Measurements from ENCODE around the gene ADAM12. TPM values are rescaled to one million over a fixed set of nuclear protein-coding genes. Genes with fewer than 3 reads are reported as not detected.

ADAM12 gene
- total RNA-seq, 1 experiment from 2014 or later = not detected

DNA sequence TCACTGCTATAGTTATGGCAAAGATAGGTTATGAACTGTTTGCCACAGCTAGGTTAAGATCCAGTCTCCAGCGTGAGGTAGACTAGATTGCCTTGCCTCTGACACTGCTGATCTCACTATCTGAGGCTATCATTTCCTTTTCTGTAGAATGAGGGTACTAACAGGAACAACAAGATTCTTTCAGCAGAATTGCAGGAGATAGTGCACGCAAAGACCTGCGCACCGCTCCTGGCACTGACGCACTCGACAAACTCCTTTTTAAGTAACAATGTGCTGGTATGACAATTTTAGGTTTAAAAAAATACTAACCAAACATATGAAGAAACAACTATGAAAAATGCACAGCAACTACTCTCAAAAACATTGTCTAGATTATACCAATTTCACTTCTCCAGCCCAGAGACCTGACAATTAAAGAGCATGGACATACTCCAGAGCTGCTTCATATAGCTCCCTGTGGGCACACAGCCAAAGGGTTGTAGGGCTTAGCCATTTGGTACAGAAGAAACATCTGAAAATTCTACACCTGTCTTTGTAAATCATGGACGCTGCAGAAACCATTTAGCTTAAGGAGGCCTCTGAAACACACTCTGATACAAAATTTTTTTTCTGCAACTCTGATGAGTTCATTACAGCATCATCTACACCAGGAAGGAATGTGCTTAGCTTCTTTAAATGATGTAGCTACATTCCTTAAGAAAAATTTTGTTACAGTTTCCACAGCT lies 7.8 kb downstream of the ADAM12 start:
- POLR2A ChIA-PET = no interaction called here
- H3K9me2 ChIP-seq (ENCODE audit: insufficient read depth) = no peaks in the 10 kb centered on the region
- intact Hi-C loops (cut with micrococcal nuclease) = no loop called here
- DNase-seq (ENCODE audit: low read depth, low spot score) (no peak), ATAC-seq (no peak)
- TF ChIP-seq CBX3 (IDR thresholded peaks at IDR 0.05; ENCODE audit: low read depth) (no peak), ZNF274 (IDR thresholded peaks at IDR 0.05; ENCODE audit: low read depth, low read length) (no peak), MAX (IDR thresholded peaks at IDR 0.05) (no peak), JUND (IDR thresholded peaks at IDR 0.05) (no peak), EZH2phosphoT487 (IDR thresholded peaks at IDR 0.05; ENCODE audit: borderline replicate concordance) (no peak), POLR2AphosphoS5 (IDR thresholded peaks at IDR 0.05; ENCODE audit: low read depth, low read length) (no peak), SP1 (IDR thresholded peaks at IDR 0.05; ENCODE audit: low read depth) (no peak), RAD21 (IDR thresholded peaks at IDR 0.05; ENCODE audit: low read depth) (no peak), CEBPB (IDR thresholded peaks at IDR 0.05; ENCODE audit: low read depth) (no peak), TCF7L2 (IDR thresholded peaks at IDR 0.05; ENCODE audit: borderline replicate concordance, extremely low read depth, insufficient read depth, insufficient read length) (no peak), SIN3A (IDR thresholded peaks at IDR 0.05; ENCODE audit: low read depth) (no peak), POLR2A (IDR thresholded peaks at IDR 0.05; ENCODE audit: borderline replicate concordance, extremely low read depth, insufficient read depth, insufficient read length) (no peak), SRF (IDR thresholded peaks at IDR 0.05; ENCODE audit: low read depth) (no peak), FOSL1 (IDR thresholded peaks at IDR 0.05; ENCODE audit: low read depth) (no peak), EZH2 (IDR thresholded peaks at IDR 0.05) (no peak), ZFX (IDR thresholded peaks at IDR 0.05) (no peak)
- TF ChIP-seq, protein P1, sequence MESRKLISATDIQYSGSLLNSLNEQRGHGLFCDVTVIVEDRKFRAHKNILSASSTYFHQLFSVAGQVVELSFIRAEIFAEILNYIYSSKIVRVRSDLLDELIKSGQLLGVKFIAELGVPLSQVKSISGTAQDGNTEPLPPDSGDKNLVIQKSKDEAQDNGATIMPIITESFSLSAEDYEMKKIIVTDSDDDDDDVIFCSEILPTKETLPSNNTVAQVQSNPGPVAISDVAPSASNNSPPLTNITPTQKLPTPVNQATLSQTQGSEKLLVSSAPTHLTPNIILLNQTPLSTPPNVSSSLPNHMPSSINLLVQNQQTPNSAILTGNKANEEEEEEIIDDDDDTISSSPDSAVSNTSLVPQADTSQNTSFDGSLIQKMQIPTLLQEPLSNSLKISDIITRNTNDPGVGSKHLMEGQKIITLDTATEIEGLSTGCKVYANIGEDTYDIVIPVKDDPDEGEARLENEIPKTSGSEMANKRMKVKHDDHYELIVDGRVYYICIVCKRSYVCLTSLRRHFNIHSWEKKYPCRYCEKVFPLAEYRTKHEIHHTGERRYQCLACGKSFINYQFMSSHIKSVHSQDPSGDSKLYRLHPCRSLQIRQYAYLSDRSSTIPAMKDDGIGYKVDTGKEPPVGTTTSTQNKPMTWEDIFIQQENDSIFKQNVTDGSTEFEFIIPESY (IDR thresholded peaks at IDR 0.05; ENCODE audit: extremely low read depth, insufficient replicate concordance, low read length) = no peak
- TF ChIP-seq, protein P2, sequence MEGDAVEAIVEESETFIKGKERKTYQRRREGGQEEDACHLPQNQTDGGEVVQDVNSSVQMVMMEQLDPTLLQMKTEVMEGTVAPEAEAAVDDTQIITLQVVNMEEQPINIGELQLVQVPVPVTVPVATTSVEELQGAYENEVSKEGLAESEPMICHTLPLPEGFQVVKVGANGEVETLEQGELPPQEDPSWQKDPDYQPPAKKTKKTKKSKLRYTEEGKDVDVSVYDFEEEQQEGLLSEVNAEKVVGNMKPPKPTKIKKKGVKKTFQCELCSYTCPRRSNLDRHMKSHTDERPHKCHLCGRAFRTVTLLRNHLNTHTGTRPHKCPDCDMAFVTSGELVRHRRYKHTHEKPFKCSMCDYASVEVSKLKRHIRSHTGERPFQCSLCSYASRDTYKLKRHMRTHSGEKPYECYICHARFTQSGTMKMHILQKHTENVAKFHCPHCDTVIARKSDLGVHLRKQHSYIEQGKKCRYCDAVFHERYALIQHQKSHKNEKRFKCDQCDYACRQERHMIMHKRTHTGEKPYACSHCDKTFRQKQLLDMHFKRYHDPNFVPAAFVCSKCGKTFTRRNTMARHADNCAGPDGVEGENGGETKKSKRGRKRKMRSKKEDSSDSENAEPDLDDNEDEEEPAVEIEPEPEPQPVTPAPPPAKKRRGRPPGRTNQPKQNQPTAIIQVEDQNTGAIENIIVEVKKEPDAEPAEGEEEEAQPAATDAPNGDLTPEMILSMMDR (IDR thresholded peaks at IDR 0.05 in 2 of 3, conservative IDR thresholded peaks at IDR 0.05 in 1 of 3; ENCODE audit: borderline replicate concordance in 1 of 3, insufficient read depth in 1 of 3, low read depth in 2 of 3, low read length in 2 of 3) = no peak
- TF ChIP-seq, protein P3, sequence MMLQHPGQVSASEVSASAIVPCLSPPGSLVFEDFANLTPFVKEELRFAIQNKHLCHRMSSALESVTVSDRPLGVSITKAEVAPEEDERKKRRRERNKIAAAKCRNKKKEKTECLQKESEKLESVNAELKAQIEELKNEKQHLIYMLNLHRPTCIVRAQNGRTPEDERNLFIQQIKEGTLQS (IDR thresholded peaks at IDR 0.05) = no peak
- TF ChIP-seq, protein P4, sequence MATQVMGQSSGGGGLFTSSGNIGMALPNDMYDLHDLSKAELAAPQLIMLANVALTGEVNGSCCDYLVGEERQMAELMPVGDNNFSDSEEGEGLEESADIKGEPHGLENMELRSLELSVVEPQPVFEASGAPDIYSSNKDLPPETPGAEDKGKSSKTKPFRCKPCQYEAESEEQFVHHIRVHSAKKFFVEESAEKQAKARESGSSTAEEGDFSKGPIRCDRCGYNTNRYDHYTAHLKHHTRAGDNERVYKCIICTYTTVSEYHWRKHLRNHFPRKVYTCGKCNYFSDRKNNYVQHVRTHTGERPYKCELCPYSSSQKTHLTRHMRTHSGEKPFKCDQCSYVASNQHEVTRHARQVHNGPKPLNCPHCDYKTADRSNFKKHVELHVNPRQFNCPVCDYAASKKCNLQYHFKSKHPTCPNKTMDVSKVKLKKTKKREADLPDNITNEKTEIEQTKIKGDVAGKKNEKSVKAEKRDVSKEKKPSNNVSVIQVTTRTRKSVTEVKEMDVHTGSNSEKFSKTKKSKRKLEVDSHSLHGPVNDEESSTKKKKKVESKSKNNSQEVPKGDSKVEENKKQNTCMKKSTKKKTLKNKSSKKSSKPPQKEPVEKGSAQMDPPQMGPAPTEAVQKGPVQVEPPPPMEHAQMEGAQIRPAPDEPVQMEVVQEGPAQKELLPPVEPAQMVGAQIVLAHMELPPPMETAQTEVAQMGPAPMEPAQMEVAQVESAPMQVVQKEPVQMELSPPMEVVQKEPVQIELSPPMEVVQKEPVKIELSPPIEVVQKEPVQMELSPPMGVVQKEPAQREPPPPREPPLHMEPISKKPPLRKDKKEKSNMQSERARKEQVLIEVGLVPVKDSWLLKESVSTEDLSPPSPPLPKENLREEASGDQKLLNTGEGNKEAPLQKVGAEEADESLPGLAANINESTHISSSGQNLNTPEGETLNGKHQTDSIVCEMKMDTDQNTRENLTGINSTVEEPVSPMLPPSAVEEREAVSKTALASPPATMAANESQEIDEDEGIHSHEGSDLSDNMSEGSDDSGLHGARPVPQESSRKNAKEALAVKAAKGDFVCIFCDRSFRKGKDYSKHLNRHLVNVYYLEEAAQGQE (IDR thresholded peaks at IDR 0.05; ENCODE audit: low read depth) = no peak
- no peak overlapping the region for H3K4me2 ChIP-seq (ENCODE audit: low read length)
- no peaks in the 10 kb centered on the region for H3K36me3 ChIP-seq (ENCODE audit: control insufficient read depth in 1 of 2, insufficient read depth in 2 of 2, low read length in 2 of 2)
- BruUV-seq (replicated peaks) = no TSS peak
- CTCF ChIA-PET = no interaction called here
- H4K20me1 ChIP-seq (ENCODE audit: insufficient read depth) = no peaks in the 10 kb centered on the region
- RAD21 ChIA-PET (ENCODE audit: low non-redundant PET in 1 of 2, low total read pairs in 2 of 2, uncharacterized antibody in 2 of 2, unreplicated experiment in 2 of 2) = no interaction called here
- H3K27ac ChIP-seq (ENCODE audit: low read depth, low read length) = no peak overlapping the region
- H3K4me1 ChIP-seq (ENCODE audit: control insufficient read depth in 1 of 2, insufficient read depth in 2 of 2, low read length in 2 of 2) = peaks cover 0 to 2% of the 10 kb centered on the region in 2 experiments; a peak in 1 of 4 replicates
- no peak overlapping the region for H3K4me3 ChIP-seq (replicated peaks in 1 of 2; ENCODE audit: low read depth in 1 of 2, low read length in 2 of 2)
- no peaks in the 10 kb centered on the region for H3K79me2 ChIP-seq (ENCODE audit: insufficient read depth, low read length)
- H3K9me3 ChIP-seq (ENCODE audit: control insufficient read depth in 1 of 2, insufficient read depth in 1 of 2, low read depth in 1 of 2, low read length in 2 of 2) = no peaks in the 10 kb centered on the region
- no peak overlapping the region for H2AFZ ChIP-seq (ENCODE audit: low read depth, low read length, poor library complexity, severe bottlenecking)
- H3K27me3 ChIP-seq (ENCODE audit: insufficient read depth, low read length) = peaks cover 12% of the 10 kb centered on the region
- no peak overlapping the region for H3K9ac ChIP-seq (ENCODE audit: low read length)
